HL-60 (cell line): Measurements from ENCODE around the gene POU2F3.

Source experiments
- POLR2AphosphoS5 ChIP-seq: IDR thresholded peaks from 2 replicates; pipeline ENCODE4 v1.6.1; 2012; ENCODE audit warnings: low read depth
- SPI1 ChIP-seq: IDR thresholded peaks from 2 replicates; pipeline ENCODE4 v1.6.1; 2012; ENCODE audit warnings: low read depth, mild to moderate bottlenecking, borderline replicate concordance
- TF ChIP-seq, protein P1 (sequence below): IDR thresholded peaks from one replicate; pipeline ENCODE4 v1.5.1; 2011; ENCODE audit warnings: low read length, control low read depth, inconsistent platforms; ENCODE audit not compliant: insufficient read depth

DNA sequence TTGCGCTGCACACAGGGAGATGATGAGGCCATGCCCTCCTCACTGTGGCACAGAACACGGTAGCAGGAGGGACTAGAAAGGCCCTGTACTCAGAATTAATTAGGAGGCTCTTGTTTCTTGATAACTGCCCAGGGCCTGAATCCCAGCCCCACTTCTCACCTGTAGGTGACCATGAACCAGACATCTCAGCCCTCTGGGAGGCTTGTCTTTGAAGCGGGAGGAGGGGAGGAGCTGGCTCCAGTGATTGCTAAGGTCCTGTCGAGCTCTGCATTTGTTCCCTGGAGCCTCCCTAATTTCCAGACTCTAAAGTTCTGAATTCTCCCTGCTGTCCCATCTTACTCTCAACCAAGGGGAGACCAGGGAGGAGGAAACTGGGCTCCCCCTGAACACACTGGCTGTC, 48.9 kb upstream of the POU2F3 start:
- TF ChIP-seq, protein P1, sequence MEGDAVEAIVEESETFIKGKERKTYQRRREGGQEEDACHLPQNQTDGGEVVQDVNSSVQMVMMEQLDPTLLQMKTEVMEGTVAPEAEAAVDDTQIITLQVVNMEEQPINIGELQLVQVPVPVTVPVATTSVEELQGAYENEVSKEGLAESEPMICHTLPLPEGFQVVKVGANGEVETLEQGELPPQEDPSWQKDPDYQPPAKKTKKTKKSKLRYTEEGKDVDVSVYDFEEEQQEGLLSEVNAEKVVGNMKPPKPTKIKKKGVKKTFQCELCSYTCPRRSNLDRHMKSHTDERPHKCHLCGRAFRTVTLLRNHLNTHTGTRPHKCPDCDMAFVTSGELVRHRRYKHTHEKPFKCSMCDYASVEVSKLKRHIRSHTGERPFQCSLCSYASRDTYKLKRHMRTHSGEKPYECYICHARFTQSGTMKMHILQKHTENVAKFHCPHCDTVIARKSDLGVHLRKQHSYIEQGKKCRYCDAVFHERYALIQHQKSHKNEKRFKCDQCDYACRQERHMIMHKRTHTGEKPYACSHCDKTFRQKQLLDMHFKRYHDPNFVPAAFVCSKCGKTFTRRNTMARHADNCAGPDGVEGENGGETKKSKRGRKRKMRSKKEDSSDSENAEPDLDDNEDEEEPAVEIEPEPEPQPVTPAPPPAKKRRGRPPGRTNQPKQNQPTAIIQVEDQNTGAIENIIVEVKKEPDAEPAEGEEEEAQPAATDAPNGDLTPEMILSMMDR = no peak
- TF ChIP-seq POLR2AphosphoS5 (no peak), SPI1 (no peak)
